A673 (cell line): ENCODE measurements around the gene SHROOM2. TPM values are rescaled to one million over a fixed set of nuclear protein-coding genes. Genes with fewer than 3 reads are reported as not detected.

Experiments
- BruUV-seq: library from RNA; stranded (reverse); fragments of 400-500 nt; replicated peaks from 2 replicates; lab custom pipeline; 2021; lab: Mats Ljungman, UMichigan
- CTCF ChIA-PET: fragments of 300-600 bp; sonication (Branson Sonifier 250); formaldehyde crosslinking; loops from one replicate; lab custom pipeline; 2022; ENCODE audit warnings: antibody characterized with exemption; lab: Charles Lee
- POLR2A ChIA-PET: fragments of 300-600 bp; sonication (Branson Sonifier 250); formaldehyde crosslinking; loops from one replicate; lab custom pipeline; 2022; ENCODE audit warnings: antibody characterized with exemption; ENCODE audit not compliant: low non-redundant PET; lab: Charles Lee
- DNase-seq: peaks from one replicate; pipeline ENCODE4 v3.0.0-alpha.2; 2015; ENCODE audit warnings: low spot score
- H3K27ac ChIP-seq: fragments of 200-600 bp; sonication (generic); 2 replicates; pipeline ENCODE4 v1.5.1; 2016; ENCODE audit warnings: mixed run types, low read depth, mild to moderate bottlenecking, mixed read lengths, antibody characterized with exemption, low read length; ENCODE audit not compliant: poor library complexity, severe bottlenecking
- H3K27me3 ChIP-seq: fragments of 200-600 bp; sonication (generic); replicated peaks from 2 replicates; pipeline ENCODE4 v1.6.1; 2017; ENCODE audit warnings: mixed run types, low read depth, mild to moderate bottlenecking, mixed read lengths, antibody characterized with exemption, low read length; ENCODE audit not compliant: insufficient read depth, poor library complexity
- H3K36me3 ChIP-seq: fragments of 200-600 bp; sonication (generic); 2 replicates; pipeline ENCODE4 v1.6.1; 2016; ENCODE audit warnings: mixed run types, mild to moderate bottlenecking, mixed read lengths, antibody characterized with exemption, low read length; ENCODE audit not compliant: insufficient read depth, poor library complexity, severe bottlenecking
- H3K4me1 ChIP-seq: fragments of 200-600 bp; sonication (generic); 2 replicates; pipeline ENCODE4 v1.6.1; 2017; ENCODE audit warnings: mixed run types, mild to moderate bottlenecking, mixed read lengths, antibody characterized with exemption, low read length; ENCODE audit not compliant: insufficient read depth, poor library complexity, severe bottlenecking
- H3K4me3 ChIP-seq: fragments of 200-600 bp; sonication (generic); 2 replicates; pipeline ENCODE4 v1.5.1; 2016; ENCODE audit warnings: low read depth, mixed run types, mild to moderate bottlenecking, mixed read lengths, low read length; ENCODE audit not compliant: poor library complexity, severe bottlenecking
- H3K9me3 ChIP-seq: fragments of 200-600 bp; sonication (generic); 2 replicates; pipeline ENCODE4 v1.6.1; 2016; ENCODE audit warnings: mixed run types, low read depth, mild to moderate bottlenecking, mixed read lengths, antibody characterized with exemption, low read length; ENCODE audit not compliant: poor library complexity, severe bottlenecking
- EZH2 ChIP-seq: fragments of 200-600 bp; sonication (generic); IDR thresholded peaks from 2 replicates; pipeline ENCODE4 v1.6.1; 2017; ENCODE audit warnings: borderline replicate concordance, low read depth, mild to moderate bottlenecking, mixed read lengths, antibody characterized with exemption, low read length; ENCODE audit not compliant: poor library complexity, severe bottlenecking
- intact Hi-C: fragments of 100-400 bp; cut with micrococcal nuclease; formaldehyde crosslinking; loops from one replicate; pipeline ENCODE4 v1.10.0; 2022; ENCODE audit not compliant: unreplicated experiment
- total RNA-seq: library from RNA; stranded (reverse); gene quantifications from 2 replicates; pipeline ENCODE4 v1.2.3, GENCODE V29; 2021
- TF ChIP-seq, protein P1 (sequence below): fragments of 300-800, 200-600 bp; sonication (generic); conservative IDR thresholded peaks from 2 replicates; pipeline ENCODE4 v1.5.1; 2017; ENCODE audit warnings: low read depth, mild to moderate bottlenecking, antibody characterized with exemption, low read length, moderate library complexity, mixed read lengths

Gene SHROOM2
- total RNA-seq, 1 experiment from 2014 or later: 3.7 TPM

DNA sequence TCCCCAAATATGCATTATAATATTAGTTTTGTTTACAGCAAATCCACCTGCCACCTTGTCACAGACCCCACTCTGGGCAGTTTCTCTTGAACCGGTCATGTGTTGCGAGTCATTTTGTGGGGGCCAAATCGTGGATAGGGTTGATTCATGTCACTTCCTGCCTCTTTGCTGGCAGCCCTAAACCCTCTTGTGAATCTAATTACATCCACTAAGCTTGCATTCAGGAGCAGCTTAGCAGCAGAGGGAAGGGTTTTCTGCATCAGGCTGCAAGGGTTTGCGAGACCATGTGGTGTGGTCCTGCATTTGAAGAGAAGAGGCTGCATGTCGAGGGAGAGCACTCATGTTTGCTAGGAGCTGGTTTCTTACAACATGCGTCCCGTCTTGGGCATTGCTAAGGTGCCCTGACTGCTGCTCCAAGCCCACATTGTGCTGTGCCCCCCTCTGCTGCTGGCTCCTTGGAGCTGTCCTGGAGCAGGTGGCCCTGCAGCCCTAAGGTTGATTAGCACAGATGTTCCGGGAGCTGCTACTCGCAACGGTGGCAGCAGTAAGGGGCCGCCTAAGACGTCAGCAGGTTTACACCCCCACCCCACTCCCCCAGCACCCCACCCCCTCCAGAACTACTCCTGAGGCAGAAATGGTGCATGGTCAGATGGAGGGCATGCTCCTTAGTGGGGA is 92.1 kb downstream of the SHROOM2 start:
- no peak overlapping the region for H3K4me3 ChIP-seq
- intact Hi-C loops: no loop called here
- H3K9me3 ChIP-seq: no peaks in the 10 kb centered on the region
- ChIA-PET CTCF (no interaction called here), POLR2A (no interaction called here)
- H3K27ac ChIP-seq: no peak overlapping the region
- no peaks in the 10 kb centered on the region for H3K4me1 ChIP-seq
- no TSS peak for BruUV-seq
- no peaks in the 10 kb centered on the region for H3K36me3 ChIP-seq
- no peak for TF ChIP-seq EZH2
- TF ChIP-seq, protein P1, sequence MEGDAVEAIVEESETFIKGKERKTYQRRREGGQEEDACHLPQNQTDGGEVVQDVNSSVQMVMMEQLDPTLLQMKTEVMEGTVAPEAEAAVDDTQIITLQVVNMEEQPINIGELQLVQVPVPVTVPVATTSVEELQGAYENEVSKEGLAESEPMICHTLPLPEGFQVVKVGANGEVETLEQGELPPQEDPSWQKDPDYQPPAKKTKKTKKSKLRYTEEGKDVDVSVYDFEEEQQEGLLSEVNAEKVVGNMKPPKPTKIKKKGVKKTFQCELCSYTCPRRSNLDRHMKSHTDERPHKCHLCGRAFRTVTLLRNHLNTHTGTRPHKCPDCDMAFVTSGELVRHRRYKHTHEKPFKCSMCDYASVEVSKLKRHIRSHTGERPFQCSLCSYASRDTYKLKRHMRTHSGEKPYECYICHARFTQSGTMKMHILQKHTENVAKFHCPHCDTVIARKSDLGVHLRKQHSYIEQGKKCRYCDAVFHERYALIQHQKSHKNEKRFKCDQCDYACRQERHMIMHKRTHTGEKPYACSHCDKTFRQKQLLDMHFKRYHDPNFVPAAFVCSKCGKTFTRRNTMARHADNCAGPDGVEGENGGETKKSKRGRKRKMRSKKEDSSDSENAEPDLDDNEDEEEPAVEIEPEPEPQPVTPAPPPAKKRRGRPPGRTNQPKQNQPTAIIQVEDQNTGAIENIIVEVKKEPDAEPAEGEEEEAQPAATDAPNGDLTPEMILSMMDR: no peak
- no peaks in the 10 kb centered on the region for H3K27me3 ChIP-seq
- DNase-seq: peak; percentile 61

DNA sequence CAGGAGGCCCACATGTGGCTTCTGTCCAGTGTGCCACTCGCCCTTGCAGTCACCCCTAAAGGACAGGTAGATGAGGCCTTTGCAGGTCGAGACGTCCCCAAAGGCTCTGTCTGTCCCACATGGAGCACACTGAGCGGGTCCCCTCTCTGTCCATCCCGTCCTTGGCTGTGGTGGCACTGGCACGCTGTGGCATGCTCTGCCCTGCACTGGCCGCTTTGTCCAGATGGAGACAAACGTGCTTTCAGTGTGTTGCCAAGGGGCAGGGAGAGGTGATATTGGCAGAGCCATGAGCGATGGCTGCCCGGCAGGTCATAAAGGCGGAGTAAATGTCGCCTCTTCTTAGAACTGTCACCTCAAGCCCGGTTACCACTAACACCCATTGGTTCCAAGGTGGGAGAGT is 94.0 kb downstream of the SHROOM2 start:
- H3K27ac ChIP-seq: no peak overlapping the region
- no TSS peak for BruUV-seq
- H3K4me3 ChIP-seq: no peak overlapping the region
- H3K9me3 ChIP-seq: no peaks in the 10 kb centered on the region
- no peaks in the 10 kb centered on the region for H3K4me1 ChIP-seq
- DNase-seq: no peak
- H3K36me3 ChIP-seq: no peaks in the 10 kb centered on the region
- H3K27me3 ChIP-seq: no peaks in the 10 kb centered on the region
- intact Hi-C loops: no loop called here
- ChIA-PET POLR2A (no interaction called here), CTCF (no interaction called here)
- TF ChIP-seq, protein P1: no peak
- TF ChIP-seq EZH2: no peak

DNA sequence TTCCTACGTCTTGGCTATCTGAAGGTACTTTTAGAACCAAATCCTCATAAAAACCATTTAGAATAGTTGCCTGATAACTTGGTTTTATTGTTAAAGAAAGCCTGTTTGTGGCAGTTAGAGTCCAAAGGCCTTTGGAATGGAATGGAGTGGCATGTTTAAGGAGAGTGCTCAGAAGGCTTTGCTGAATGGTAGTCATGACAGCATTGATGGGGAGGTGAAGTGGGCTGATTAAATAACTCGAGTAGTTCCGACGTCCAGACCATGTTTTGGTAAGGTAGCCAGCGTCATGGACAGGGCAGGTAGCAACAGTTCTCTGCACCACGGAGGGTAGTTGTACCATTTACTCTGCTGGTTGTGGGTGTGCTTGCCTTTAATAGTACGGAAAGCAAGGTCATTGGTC is 94.6 kb downstream of the SHROOM2 start:
- Histone ChIP-seq H3K36me3 (no peaks in the 10 kb centered on the region), H3K4me1 (no peaks in the 10 kb centered on the region), H3K27me3 (no peaks in the 10 kb centered on the region), H3K27ac (no peak overlapping the region), H3K4me3 (no peak overlapping the region), H3K9me3 (no peaks in the 10 kb centered on the region)
- TF ChIP-seq, protein P1: no peak
- TF ChIP-seq EZH2: no peak
- ChIA-PET CTCF (interaction anchor here (0.6 kb wide), 1 partner anchor 239 kb away, joined by 3 read pairs; no protein-coding TSS in a partner anchor), POLR2A (no interaction called here)
- BruUV-seq: no TSS peak
- no peak for DNase-seq
- intact Hi-C loops: no loop called here
